Measurements from ENCODE around the gene SFTPD. TPM values are rescaled to one million over a fixed set of nuclear protein-coding genes. Genes with fewer than 3 reads are reported as not detected.

The SFTPD gene
- total RNA-seq, 5 donors from 2014 or later (not counting 1 experiment from before 2014, with no cell fraction given) = 0.79 to 1.1 (median 0.85) TPM; not detected in 2

DNA sequence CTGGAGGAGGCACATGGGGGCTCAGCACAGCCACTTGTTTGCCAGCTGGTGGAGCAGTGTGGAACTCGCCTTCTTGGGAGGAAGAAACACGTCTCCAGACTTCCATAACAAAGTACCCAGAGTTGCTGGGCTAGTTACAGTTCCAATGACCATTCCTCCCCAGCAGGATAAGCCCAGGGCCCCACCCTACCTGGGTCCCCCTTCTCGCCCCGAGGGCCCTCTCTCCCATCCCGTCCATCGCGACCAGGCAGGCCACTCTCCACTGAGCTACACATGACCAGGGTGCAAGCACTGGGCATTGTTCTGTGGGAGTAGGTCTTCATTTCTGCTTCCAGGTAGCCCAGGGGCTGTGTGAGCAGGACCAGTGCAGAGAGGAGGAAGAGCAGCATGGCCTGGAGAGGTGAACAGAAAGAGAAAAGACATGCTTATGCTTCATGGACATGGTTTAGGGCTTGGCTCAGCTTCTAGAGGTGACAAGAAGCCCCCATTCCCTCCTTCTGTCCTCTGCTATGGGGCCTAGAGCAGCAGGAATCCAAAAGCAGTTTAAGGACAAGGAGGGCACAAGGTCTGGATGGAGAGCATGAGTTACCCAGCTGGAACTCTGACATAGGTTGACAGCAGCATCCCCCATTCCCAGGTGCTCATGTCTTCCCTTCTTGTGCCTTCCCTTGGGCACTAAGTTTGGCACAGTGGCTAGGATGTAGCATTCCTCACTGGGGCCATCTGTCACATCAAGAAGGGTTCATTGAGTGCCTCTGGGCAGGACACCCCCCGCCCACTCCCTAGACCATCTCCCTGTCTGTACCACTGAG is 2.4 kb downstream of the SFTPD start:
- Histone ChIP-seq H3K27ac (ENCODE audit: low read length) (no peak overlapping the region), H3K9me3 (no peaks in the 10 kb centered on the region), H3K27me3 (replicated peaks in 1 of 2; ENCODE audit: control insufficient read depth in 2 of 2, extremely low read depth in 1 of 2, insufficient read depth in 2 of 2, low read length in 1 of 2) (peaks cover 0 to 27% of the 10 kb centered on the region in 2 experiments), H3K4me3 (ENCODE audit: control insufficient read depth in 1 of 2, extremely low read depth in 1 of 2, low read length in 1 of 2) (no peak overlapping the region), H3K36me3 (ENCODE audit: control insufficient read depth in 2 of 2, extremely low read depth in 1 of 2, insufficient read depth in 1 of 2, low read length in 1 of 2) (no peaks in the 10 kb centered on the region), H3K4me1 (ENCODE audit: control insufficient read depth in 1 of 2, extremely low read depth in 1 of 2, insufficient read depth in 2 of 2, low read length in 2 of 2) (no peaks in the 10 kb centered on the region)
- Mint-ChIP-seq H3K4me3 (no peak overlapping the region), H3K27ac (no peak overlapping the region), H3K27me3 (peaks cover 5 to 11% of the 10 kb centered on the region in 2 donors), H3K36me3 (no peaks in the 10 kb centered on the region), H3K4me1 (no peaks in the 10 kb centered on the region), H3K9me3 (peaks cover 2 to 10% (median 3%) of the 10 kb centered on the region in 3 donors)
- no peak for DNase-seq
- no peak for ATAC-seq (replicated peaks in 1 of 4)
- POLR2A ChIA-PET = interaction anchor here in 1 of 2 donors (0.6 kb wide), 1 partner anchor 127 kb away, joined by 3 read pairs; no protein-coding TSS in a partner anchor
- 72% methylated on average over 6 of the region's 8 CpGs for WGBS (ENCODE audit: insufficient coverage)
- CTCF ChIA-PET = no interaction called here

DNA sequence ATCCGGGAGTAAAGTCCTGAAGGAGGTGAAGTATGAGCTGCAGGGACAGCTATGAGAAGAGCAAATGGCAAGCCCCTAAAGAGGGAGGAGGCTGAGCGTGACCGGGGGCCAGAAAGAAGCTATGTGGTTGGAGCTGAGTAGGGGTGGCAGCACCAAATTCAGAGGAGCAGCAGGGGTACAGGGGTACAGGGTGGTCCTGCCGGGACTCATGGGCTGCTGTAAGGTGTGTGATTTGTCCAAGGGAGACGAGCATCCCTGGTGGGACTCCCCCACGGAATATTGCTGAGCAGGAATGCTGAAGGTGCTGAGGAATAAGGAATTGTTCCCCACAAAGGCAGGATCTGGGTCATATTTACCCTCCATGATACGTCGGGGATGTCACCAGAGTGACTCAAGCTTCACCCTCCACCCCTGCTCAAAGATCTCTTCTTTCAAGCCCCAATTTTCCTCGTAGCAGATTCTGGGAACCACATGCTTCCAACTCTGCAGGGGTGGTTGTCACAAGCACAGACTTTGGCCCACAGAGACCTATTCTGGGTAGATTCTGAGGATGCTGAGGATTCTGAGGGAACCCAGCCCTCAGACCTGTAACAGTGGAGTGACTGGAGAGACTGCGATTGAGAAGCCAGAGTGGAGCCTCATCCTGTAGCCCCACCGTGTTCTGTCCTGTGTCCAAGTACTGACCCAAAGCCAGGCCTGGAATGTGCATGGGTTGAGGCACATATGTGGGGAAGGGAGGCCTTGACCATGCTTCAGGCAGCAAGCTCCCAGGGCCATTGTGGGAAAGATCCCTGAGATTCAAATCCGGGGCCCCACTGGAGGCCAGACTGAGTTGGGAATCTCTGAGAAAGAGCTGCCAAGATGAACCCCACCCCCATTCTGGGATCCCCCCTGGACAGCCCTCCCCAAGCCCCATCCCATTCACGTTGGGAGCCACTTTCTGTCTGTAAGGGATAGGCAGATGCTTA is 4.2 kb downstream of the SFTPD start:
- Mint-ChIP-seq H3K27ac (no peak overlapping the region), H3K9me3 (no peaks in the 10 kb centered on the region), H3K4me1 (peaks cover 0 to 1% (median 0%) of the 10 kb centered on the region in 3 donors), H3K4me3 (no peak overlapping the region), H3K27me3 (peaks cover 5 to 9% of the 10 kb centered on the region in 2 donors), H3K36me3 (no peaks in the 10 kb centered on the region)
- H3K27ac ChIP-seq (ENCODE audit: low read length) = no peak overlapping the region
- H3K4me1 ChIP-seq (ENCODE audit: control insufficient read depth in 1 of 2, extremely low read depth in 1 of 2, insufficient read depth in 2 of 2, low read length in 2 of 2) = no peaks in the 10 kb centered on the region
- no peak overlapping the region for H3K4me3 ChIP-seq (ENCODE audit: control insufficient read depth in 1 of 2, extremely low read depth in 1 of 2, low read length in 1 of 2)
- peaks cover 0 to 33% of the 10 kb centered on the region in 2 experiments for H3K27me3 ChIP-seq (replicated peaks in 1 of 2; ENCODE audit: control insufficient read depth in 2 of 2, extremely low read depth in 1 of 2, insufficient read depth in 2 of 2, low read length in 1 of 2)
- DNase-seq (no peak), ATAC-seq (replicated peaks in 1 of 4) (no peak)
- H3K9me3 ChIP-seq = no peaks in the 10 kb centered on the region
- CTCF ChIA-PET = interaction anchor here in 1 of 2 donors (0.5 kb wide), 1 partner anchor 1898 kb away, joined by 5 read pairs; no protein-coding TSS in a partner anchor
- POLR2A ChIA-PET = no interaction called here
- 86% methylated on average over 10 of the region's 13 CpGs for WGBS (ENCODE audit: insufficient coverage)
- H3K36me3 ChIP-seq (ENCODE audit: control insufficient read depth in 2 of 2, extremely low read depth in 1 of 2, insufficient read depth in 1 of 2, low read length in 1 of 2) = no peaks in the 10 kb centered on the region

DNA sequence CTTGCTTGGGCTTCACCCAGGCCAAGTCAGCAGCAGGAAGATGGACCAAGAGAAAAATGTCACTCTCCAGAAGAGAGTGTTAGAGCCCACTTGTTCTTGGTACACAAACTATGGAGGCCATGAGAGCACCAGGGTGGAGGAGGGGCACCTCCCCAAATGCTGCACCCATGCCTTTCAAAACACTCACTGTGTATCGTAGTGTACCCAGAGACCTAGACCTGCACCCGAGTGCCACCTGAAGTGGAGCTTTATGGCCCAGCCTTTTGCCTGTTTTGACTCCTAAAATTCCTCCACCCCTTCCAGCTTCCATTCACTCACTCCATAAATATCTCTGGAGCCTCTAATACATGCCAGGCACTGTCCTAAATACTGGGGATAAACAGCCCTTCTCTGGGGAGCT is 5.0 kb downstream of the SFTPD start:
- ChIA-PET POLR2A (no interaction called here), CTCF (no interaction called here)
- no peaks in the 10 kb centered on the region for H3K9me3 Mint-ChIP-seq
- Histone ChIP-seq H3K27ac (ENCODE audit: low read length) (no peak overlapping the region), H3K4me1 (ENCODE audit: control insufficient read depth in 1 of 2, extremely low read depth in 1 of 2, insufficient read depth in 2 of 2, low read length in 2 of 2) (peaks cover 3 to 4% of the 10 kb centered on the region in 2 experiments), H3K9me3 (no peaks in the 10 kb centered on the region), H3K27me3 (replicated peaks in 1 of 2; ENCODE audit: control insufficient read depth in 2 of 2, extremely low read depth in 1 of 2, insufficient read depth in 2 of 2, low read length in 1 of 2) (peaks cover 0 to 30% of the 10 kb centered on the region in 2 experiments), H3K4me3 (ENCODE audit: control insufficient read depth in 1 of 2, extremely low read depth in 1 of 2, low read length in 1 of 2) (no peak overlapping the region), H3K36me3 (ENCODE audit: control insufficient read depth in 2 of 2, extremely low read depth in 1 of 2, insufficient read depth in 1 of 2, low read length in 1 of 2) (no peaks in the 10 kb centered on the region)
- H3K36me3 Mint-ChIP-seq = no peaks in the 10 kb centered on the region
- no peak overlapping the region for H3K27ac Mint-ChIP-seq
- WGBS (ENCODE audit: insufficient coverage) = 79% methylated on average over 2 of the region's 2 CpGs
- DNase-seq (no peak), ATAC-seq (replicated peaks in 1 of 4) (no peak)
- H3K4me3 Mint-ChIP-seq = no peak overlapping the region
- H3K4me1 Mint-ChIP-seq = peaks cover 7 to 10% (median 7%) of the 10 kb centered on the region in 3 donors
- peaks cover 5 to 9% of the 10 kb centered on the region in 2 donors for H3K27me3 Mint-ChIP-seq

GRCh38 chr10:79942261-79943185 is 6.4 kb downstream of the SFTPD start:
- peaks cover 11 to 15% (median 12%) of the 10 kb centered on the region in 3 donors for H3K4me1 Mint-ChIP-seq
- 90% methylated on average over 5 of the region's 8 CpGs for WGBS (ENCODE audit: insufficient coverage)
- H3K27me3 Mint-ChIP-seq = peaks cover 5 to 9% of the 10 kb centered on the region in 2 donors
- no peak overlapping the region for H3K4me3 Mint-ChIP-seq
- H3K27me3 ChIP-seq (replicated peaks in 1 of 2; ENCODE audit: control insufficient read depth in 2 of 2, extremely low read depth in 1 of 2, insufficient read depth in 2 of 2, low read length in 1 of 2) = peaks cover 0 to 32% of the 10 kb centered on the region in 2 experiments
- peaks cover 4 to 5% of the 10 kb centered on the region in 2 experiments for H3K4me1 ChIP-seq (ENCODE audit: control insufficient read depth in 1 of 2, extremely low read depth in 1 of 2, insufficient read depth in 2 of 2, low read length in 2 of 2)
- no peaks in the 10 kb centered on the region for H3K36me3 ChIP-seq (ENCODE audit: control insufficient read depth in 2 of 2, extremely low read depth in 1 of 2, insufficient read depth in 1 of 2, low read length in 1 of 2)
- H3K27ac Mint-ChIP-seq = no peak overlapping the region
- H3K4me3 ChIP-seq (ENCODE audit: control insufficient read depth in 1 of 2, extremely low read depth in 1 of 2, low read length in 1 of 2) = no peak overlapping the region
- no peaks in the 10 kb centered on the region for H3K9me3 Mint-ChIP-seq
- POLR2A ChIA-PET = no interaction called here
- DNase-seq = no peak
- no peak overlapping the region for H3K27ac ChIP-seq (ENCODE audit: low read length)
- no peaks in the 10 kb centered on the region for H3K36me3 Mint-ChIP-seq
- CTCF ChIA-PET = no interaction called here
- H3K9me3 ChIP-seq = no peaks in the 10 kb centered on the region
- ATAC-seq (replicated peaks in 1 of 4) = no peak

DNA sequence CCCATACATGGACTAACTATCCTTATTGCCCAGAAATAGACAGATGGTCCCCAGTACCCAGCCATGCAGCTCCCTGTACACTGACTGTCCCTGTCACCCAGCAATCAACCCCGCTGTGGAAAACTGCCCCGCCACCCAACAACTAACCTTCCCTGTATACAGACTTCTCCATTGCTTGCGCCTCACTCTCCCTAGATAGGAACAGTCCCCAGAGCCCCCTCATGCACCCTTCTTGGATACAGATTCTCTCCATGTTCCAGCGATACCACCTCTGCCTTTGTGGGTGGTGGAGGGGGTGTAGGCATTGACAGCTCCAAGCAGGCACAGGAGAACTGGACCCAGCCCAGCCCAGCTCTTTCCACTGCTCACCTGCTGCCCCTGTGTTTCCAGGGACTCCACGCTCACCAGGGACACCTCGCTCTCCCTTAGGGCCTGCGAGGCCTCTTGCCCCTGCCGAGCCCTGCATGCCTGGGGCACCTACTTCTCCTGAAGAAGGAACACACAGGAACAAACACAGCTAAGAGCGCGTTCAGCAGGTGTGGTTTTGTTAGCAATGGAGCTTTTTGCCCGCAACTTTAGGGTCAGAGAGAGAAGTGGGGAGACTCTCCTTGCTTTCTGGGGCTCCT is 7.2 kb downstream of the SFTPD start:
- H3K4me3 Mint-ChIP-seq = no peak overlapping the region
- DNase-seq = no peak
- CTCF ChIA-PET = no interaction called here

More for the DNA sequence above, 7.2 kb downstream of the SFTPD start:
- POLR2A ChIA-PET = no interaction called here
- H3K27me3 ChIP-seq (replicated peaks in 1 of 2; ENCODE audit: control insufficient read depth in 2 of 2, extremely low read depth in 1 of 2, insufficient read depth in 2 of 2, low read length in 1 of 2) = peaks cover 0 to 34% of the 10 kb centered on the region in 2 experiments
- ATAC-seq (replicated peaks in 1 of 4) = no peak
- no peak overlapping the region for H3K27ac ChIP-seq (ENCODE audit: low read length)
- Mint-ChIP-seq H3K27ac (no peak overlapping the region), H3K36me3 (no peaks in the 10 kb centered on the region), H3K9me3 (no peaks in the 10 kb centered on the region), H3K4me1 (peaks cover 12 to 15% (median 15%) of the 10 kb centered on the region in 3 donors), H3K27me3 (peaks cover 11 to 12% of the 10 kb centered on the region in 2 donors)
- H3K4me1 ChIP-seq (ENCODE audit: control insufficient read depth in 1 of 2, extremely low read depth in 1 of 2, insufficient read depth in 2 of 2, low read length in 2 of 2) = peaks cover 4 to 5% of the 10 kb centered on the region in 2 experiments
- WGBS (ENCODE audit: insufficient coverage) = 87% methylated on average over 4 of the region's 11 CpGs
- no peak overlapping the region for H3K4me3 ChIP-seq (ENCODE audit: control insufficient read depth in 1 of 2, extremely low read depth in 1 of 2, low read length in 1 of 2)
- H3K36me3 ChIP-seq (ENCODE audit: control insufficient read depth in 2 of 2, extremely low read depth in 1 of 2, insufficient read depth in 1 of 2, low read length in 1 of 2) = no peaks in the 10 kb centered on the region
- no peaks in the 10 kb centered on the region for H3K9me3 ChIP-seq
